ENCODE measurements around the gene C6orf141. TPM values are rescaled to one million over a fixed set of nuclear protein-coding genes. Genes with fewer than 3 reads are reported as not detected.

The C6orf141 gene
- total RNA-seq, 4 donors from 2014 or later = 2.8 to 25.2 (median 4.8) TPM

DNA sequence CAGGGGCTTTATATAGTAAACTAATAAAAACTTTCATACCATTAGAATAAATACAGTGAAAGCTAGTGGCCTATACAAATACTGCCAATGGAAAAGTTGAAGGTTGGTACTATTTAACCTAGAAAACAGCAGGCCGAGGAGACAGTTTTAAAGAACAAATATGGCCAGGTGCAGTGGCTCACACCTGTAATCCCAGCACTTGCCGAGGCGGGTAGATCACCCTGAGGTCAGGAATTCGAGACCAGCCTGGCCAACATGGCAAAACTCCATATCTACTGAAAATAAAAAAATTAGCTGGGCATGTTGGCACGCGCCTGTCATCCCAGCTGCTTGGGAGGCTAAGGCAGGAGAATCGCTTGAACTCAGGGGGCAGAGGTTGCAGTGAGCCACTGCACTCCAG lies 25.9 kb upstream of the C6orf141 start:
- TF ChIP-seq, protein P1, sequence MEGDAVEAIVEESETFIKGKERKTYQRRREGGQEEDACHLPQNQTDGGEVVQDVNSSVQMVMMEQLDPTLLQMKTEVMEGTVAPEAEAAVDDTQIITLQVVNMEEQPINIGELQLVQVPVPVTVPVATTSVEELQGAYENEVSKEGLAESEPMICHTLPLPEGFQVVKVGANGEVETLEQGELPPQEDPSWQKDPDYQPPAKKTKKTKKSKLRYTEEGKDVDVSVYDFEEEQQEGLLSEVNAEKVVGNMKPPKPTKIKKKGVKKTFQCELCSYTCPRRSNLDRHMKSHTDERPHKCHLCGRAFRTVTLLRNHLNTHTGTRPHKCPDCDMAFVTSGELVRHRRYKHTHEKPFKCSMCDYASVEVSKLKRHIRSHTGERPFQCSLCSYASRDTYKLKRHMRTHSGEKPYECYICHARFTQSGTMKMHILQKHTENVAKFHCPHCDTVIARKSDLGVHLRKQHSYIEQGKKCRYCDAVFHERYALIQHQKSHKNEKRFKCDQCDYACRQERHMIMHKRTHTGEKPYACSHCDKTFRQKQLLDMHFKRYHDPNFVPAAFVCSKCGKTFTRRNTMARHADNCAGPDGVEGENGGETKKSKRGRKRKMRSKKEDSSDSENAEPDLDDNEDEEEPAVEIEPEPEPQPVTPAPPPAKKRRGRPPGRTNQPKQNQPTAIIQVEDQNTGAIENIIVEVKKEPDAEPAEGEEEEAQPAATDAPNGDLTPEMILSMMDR (IDR thresholded peaks at IDR 0.05) = no peak
- ATAC-seq (ENCODE audit: low FRiP score) = no peak
- DNase-seq (ENCODE audit: low spot score) = no peak

DNA sequence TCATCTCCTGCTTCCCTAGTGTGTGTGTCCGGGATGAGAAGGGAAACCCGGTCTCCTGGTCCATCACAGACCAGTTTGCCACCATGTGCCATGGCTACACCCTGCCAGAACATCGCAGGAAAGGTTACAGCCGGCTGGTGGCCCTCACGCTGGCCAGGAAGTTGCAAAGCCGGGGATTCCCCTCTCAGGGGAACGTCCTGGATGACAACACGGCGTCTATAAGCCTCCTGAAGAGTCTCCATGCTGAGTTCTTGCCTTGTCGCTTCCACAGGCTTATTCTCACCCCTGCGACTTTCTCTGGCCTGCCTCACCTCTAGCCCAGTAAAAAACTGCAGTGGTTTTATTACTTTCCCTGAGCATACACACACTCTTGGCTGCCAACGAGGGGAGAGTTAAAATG lies 23.9 kb upstream of the C6orf141 start:
- DNase-seq (ENCODE audit: low spot score) = no peak
- TF ChIP-seq, protein P1 (IDR thresholded peaks at IDR 0.05) = no peak
- no peak for ATAC-seq (ENCODE audit: low FRiP score)

DNA sequence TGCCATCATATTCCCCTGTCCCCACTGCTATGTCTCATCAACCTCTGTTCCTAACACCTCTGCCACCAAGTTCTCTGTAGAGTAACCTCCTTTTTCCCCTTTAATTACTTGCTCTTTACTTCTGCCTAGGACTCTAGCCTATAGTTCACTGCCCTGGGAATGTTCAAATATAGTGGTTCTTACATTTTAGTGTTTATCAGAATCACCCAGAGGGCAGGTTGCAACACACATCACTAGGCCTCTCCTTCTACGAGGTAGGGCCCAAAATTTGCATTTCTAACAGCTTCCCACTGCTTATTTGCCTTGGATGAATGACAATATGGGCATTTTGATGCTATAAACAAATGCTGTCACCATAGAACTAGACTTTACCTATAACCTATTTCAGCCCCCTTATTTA lies 23.1 kb upstream of the C6orf141 start:
- DNase-seq (ENCODE audit: low spot score) (no peak), ATAC-seq (ENCODE audit: low FRiP score) (no peak)
- TF ChIP-seq, protein P1 (IDR thresholded peaks at IDR 0.05) = no peak

DNA sequence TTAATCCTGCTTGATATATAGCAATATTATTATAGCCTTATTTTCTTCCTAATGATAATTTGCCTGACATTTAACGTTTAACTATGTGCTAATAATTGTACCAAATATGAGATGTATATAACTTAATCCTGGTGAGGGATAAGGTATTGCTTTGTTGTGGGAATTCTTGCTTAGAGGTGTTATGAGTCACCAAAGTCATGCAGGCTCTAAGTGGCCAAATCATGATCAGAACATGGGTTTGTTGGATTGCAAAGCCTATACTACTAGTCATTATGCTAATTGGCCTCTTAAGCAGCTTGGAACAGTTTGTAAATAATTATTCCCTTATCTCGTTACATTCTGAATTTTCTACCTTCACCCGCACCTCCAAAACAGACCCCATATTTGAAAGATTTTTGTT lies 21.9 kb upstream of the C6orf141 start:
- no peak for DNase-seq (ENCODE audit: low spot score)
- ATAC-seq (ENCODE audit: low FRiP score) = no peak
- TF ChIP-seq, protein P1 (IDR thresholded peaks at IDR 0.05) = no peak

DNA sequence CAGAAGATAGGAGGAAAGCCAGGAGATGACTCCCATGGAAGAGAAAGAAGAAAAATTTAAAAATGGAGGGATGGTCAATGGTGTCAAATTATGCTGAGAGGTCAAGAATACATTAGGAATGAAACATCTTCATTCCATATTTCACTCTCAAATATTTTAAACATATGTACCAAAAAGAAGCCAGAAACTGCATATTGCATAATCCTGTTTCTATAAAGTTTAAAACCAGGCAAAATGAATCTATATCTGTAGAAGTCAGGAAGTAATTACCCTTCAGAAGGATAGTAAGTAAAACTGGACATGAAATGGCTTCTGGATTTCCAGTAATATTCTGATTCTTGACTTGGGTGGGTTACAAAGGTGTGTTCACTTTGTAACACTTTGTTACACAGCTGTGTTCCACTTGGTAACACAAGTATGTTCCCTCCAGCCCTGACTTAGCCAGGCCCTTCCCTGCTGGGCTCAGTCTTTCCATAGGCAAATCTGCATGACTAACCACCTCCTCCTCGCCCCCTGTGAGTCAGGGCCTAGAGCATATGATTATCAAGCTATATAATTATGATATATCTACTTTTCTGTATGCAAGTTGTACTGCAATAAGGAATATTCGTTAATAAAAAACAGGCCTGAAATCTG lies 20.2 kb upstream of the C6orf141 start:
- ATAC-seq (ENCODE audit: low FRiP score) (no peak), DNase-seq (ENCODE audit: low spot score) (no peak)
- TF ChIP-seq, protein P1 (IDR thresholded peaks at IDR 0.05) = no peak

DNA sequence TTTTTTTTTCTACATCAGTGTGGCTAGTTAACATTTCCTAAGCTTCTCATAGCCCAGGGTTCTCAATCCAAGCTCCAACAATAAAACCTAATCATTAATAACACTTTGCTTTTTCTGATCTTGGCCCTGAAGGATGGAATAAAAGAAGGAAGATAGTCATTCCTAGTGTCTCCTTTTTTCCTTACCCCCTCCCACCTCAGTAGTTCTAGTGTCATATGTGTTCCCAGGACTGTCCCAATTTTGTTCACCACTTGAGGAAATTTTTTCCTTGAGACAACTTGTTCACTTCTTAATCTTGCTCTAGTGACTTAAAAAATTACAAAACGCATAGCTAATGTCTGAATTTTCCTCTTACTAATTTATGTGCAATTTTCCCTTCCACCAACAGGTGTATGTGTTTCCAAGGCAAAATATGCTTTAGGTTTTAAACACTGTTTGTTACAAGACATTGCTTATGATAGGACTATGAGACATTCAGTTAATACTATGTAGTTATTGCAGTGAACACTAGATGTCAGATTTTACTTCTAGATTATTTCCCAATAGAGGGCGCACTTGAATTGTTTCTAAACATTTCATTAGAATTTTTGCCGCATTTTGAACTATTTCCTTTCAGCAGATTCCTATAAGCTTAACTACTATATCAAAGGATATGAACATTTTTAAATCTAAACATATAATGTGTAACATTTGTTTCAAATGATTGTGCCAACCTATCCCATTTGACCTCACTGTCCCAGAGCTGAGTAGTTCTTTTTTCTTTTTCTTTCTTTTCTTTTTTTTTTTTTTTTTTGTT lies 18.5 kb upstream of the C6orf141 start:
- no peak for DNase-seq (ENCODE audit: low spot score)
- ATAC-seq (ENCODE audit: low FRiP score) = peak; percentile 71
- TF ChIP-seq, protein P1 (IDR thresholded peaks at IDR 0.05) = peak in 1 of 3 donors; percentile 34

DNA sequence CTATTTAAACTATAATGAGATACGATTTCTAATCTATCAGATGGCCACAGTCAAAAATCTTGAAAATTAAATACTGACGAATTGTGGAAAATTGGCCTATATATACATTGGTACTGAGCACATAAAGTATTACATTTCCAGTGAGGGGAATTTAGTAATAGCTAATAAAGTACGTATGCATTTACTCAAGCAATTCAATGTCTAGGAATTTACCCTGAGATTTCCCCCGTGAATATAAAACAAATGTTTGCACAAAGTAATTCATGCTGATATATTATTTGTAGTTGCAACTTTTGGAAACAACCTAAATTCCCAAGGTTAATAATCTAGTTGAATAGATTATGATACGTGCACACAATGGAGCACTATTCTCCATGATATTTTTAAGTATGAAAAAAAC lies 14.7 kb upstream of the C6orf141 start:
- TF ChIP-seq, protein P1 (IDR thresholded peaks at IDR 0.05) = no peak
- ATAC-seq (ENCODE audit: low FRiP score) (no peak), DNase-seq (ENCODE audit: low spot score) (no peak)
